Upper lobe of left lung (tissue), 6 donors: ENCODE data around the gene PLCB2. TPM values are rescaled to one million over a fixed set of nuclear protein-coding genes. Genes with fewer than 3 reads are reported as not detected.
A peak's percentile ranks its signal among the peaks of the same experiment; 100 is the strongest.

ENCODE experiments used
- ATAC-seq, 2 donors: fragments of 200-7000 bp; cut with Tn5 transposase; one replicate each; pipeline ENCODE4 v1.9.1; 2022; ENCODE audit warnings: mild to moderate bottlenecking in 2 of 2, moderate library complexity in 2 of 2; ENCODE audit not compliant: low FRiP score in 2 of 2
- DNase-seq, 2 donors: peaks; one replicate each; pipeline ENCODE4 v3.0.0-alpha.2; 2019 to 2020
- H3K27ac ChIP-seq, 4 donors: fragments of 200-600 bp; sonication (generic); one replicate each; pipeline ENCODE4 v1.5.1; 2016 to 2019
- H3K27me3 ChIP-seq, 4 donors: fragments of 200-600 bp; sonication (generic); one replicate each; pipeline ENCODE4 v1.5.1; 2017 to 2019
- H3K36me3 ChIP-seq, 4 donors: fragments of 200-600 bp; sonication (generic); one replicate each; pipeline ENCODE4 v1.5.1; 2016 to 2019
- H3K4me1 ChIP-seq, 4 donors: fragments of 200-600 bp; sonication (generic); one replicate each; pipeline ENCODE4 v1.5.1; 2018 to 2019
- H3K4me3 ChIP-seq, 4 donors: fragments of 200-600 bp; sonication (generic); one replicate each; pipeline ENCODE4 v1.5.1; 2017 to 2019; ENCODE audit warnings: mild to moderate bottlenecking in 2 of 4, moderate library complexity in 1 of 4
- H3K9me3 ChIP-seq, 4 donors: fragments of 200-600 bp; sonication (generic); one replicate each; pipeline ENCODE4 v1.5.1; 2018 to 2019
- EP300 ChIP-seq, 4 donors: sonication (generic); formaldehyde crosslinking; IDR thresholded peaks; one replicate each; pipeline ENCODE4 v1.5.1; 2017; ENCODE audit warnings: antibody characterized with exemption in 4 of 4, control low read depth in 2 of 4
- POLR2A ChIP-seq, 4 donors: fragments of 450-650 bp; IDR thresholded peaks; one replicate each; pipeline ENCODE4 v1.5.1; 2016 to 2017; ENCODE audit warnings: antibody characterized with exemption in 4 of 4, mild to moderate bottlenecking in 2 of 4
- POLR2AphosphoS5 ChIP-seq, 2 donors: sonication (generic); formaldehyde crosslinking; IDR thresholded peaks; one replicate each; pipeline ENCODE4 v1.5.1; 2017; ENCODE audit warnings: antibody characterized with exemption in 2 of 2
- WGBS, 2 donors: methylation state at CpG; one replicate each; pipeline ENCODE4 v1.1.5; 2017 to 2018; 5-methylcytosine and 5-hydroxymethylcytosine counted together
- total RNA-seq, 6 donors: library from RNA; depleted of rRNA in 4 of 6; stranded (reverse); fragments of >200 nt in 4 of 6; gene quantifications; one replicate each; pipeline versions ENCODE4 v1.1.0 to v1.2.1, GENCODE V29; 2016 to 2021
- TF ChIP-seq, protein P1 (sequence below), 6 experiments: fragments of 450-650 bp in 4 of 6; fragments of 200-600 bp in 2 of 6; sonication (generic) in 2 of 6; IDR thresholded peaks; one replicate each; pipeline ENCODE4 v1.5.1; 2016 to 2019; ENCODE audit warnings: antibody characterized with exemption in 6 of 6
- donor health status: DM: no; HTN: no; CAD: no; lungs with moderate emphysema.
- donor health status: DM: no; HTN: yes; CAD: no; lungs with severe emphysema.

The PLCB2 gene
- total RNA-seq, 6 donors from 2014 or later, result 26.9 to 170 (median 85.7) TPM

- Histone ChIP-seq H3K27ac (peak overlapping the region in 3 of 4 donors; percentile 93 to 95 (median 93)), H3K27me3 (no peaks in the 10 kb centered on the region), H3K4me1 (peaks cover 63 to 98% (median 69%) of the 10 kb centered on the region in 4 donors), H3K4me3 (no peak overlapping the region), H3K9me3 (no peaks in the 10 kb centered on the region), H3K36me3 (peaks cover 0 to 22% (median 5%) of the 10 kb centered on the region in 4 donors)
- WGBS, 2 donors, result 66 to 72% methylated on average over 8 of the region's 8 CpGs
- ATAC-seq, result no peak
- DNase-seq, result no peak
- TF ChIP-seq POLR2AphosphoS5 (IDR thresholded peaks at IDR 0.05) (no peak), POLR2A (IDR thresholded peaks at IDR 0.05) (no peak), EP300 (IDR thresholded peaks at IDR 0.05) (no peak)
- TF ChIP-seq, protein P1, sequence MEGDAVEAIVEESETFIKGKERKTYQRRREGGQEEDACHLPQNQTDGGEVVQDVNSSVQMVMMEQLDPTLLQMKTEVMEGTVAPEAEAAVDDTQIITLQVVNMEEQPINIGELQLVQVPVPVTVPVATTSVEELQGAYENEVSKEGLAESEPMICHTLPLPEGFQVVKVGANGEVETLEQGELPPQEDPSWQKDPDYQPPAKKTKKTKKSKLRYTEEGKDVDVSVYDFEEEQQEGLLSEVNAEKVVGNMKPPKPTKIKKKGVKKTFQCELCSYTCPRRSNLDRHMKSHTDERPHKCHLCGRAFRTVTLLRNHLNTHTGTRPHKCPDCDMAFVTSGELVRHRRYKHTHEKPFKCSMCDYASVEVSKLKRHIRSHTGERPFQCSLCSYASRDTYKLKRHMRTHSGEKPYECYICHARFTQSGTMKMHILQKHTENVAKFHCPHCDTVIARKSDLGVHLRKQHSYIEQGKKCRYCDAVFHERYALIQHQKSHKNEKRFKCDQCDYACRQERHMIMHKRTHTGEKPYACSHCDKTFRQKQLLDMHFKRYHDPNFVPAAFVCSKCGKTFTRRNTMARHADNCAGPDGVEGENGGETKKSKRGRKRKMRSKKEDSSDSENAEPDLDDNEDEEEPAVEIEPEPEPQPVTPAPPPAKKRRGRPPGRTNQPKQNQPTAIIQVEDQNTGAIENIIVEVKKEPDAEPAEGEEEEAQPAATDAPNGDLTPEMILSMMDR (IDR thresholded peaks at IDR 0.05), result no peak
These were observed 24.5 kb upstream of the PLCB2 start for GRCh38 chr15:40332113-40332781.

DNA sequence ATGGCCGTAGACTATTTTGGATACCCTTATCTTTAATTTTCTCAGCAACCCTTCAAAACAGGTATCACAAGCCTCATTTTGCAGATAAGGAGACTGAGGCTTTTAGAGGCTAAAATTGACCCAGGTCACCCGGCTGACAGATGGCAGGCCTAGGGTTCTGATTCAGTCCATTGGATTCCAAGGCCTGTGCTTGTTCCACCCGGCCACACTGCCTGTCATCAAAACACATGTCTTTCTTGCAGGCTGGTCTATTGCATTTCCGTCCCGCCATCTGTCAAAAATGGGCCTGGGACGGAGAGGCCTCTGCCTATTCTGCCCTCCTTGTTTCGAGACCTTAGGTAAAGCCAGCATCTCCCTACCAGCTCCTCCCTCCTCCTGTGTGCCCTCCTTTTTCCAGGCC lies 23.9 kb upstream of the PLCB2 start:
- whole genome bisulfite sequencing, 2 donors, result 96% methylated on average over 7 of the region's 7 CpGs
- no peaks in the 10 kb centered on the region for H3K9me3 ChIP-seq
- H3K27me3 ChIP-seq, result no peaks in the 10 kb centered on the region
- H3K4me3 ChIP-seq, result no peak overlapping the region
- peaks cover 0 to 16% (median 5%) of the 10 kb centered on the region in 4 donors for H3K36me3 ChIP-seq
- TF ChIP-seq, protein P1 (IDR thresholded peaks at IDR 0.05), result no peak
- no peak for TF ChIP-seq POLR2A (IDR thresholded peaks at IDR 0.05)
- no peak for TF ChIP-seq POLR2AphosphoS5 (IDR thresholded peaks at IDR 0.05)
- TF ChIP-seq EP300 (IDR thresholded peaks at IDR 0.05), result no peak
- peak overlapping the region in 3 of 4 donors; percentile 26 to 95 (median 93) for H3K27ac ChIP-seq
- H3K4me1 ChIP-seq, result peaks cover 60 to 96% (median 65%) of the 10 kb centered on the region in 4 donors
- no peak for DNase-seq
- ATAC-seq, result no peak

GRCh38 chr15:40331026-40331425 lies 23.3 kb upstream of the PLCB2 start:
- ATAC-seq (no peak), DNase-seq (no peak)
- TF ChIP-seq POLR2A (IDR thresholded peaks at IDR 0.05) (no peak), EP300 (IDR thresholded peaks at IDR 0.05) (no peak), POLR2AphosphoS5 (IDR thresholded peaks at IDR 0.05) (no peak)
- TF ChIP-seq, protein P1 (IDR thresholded peaks at IDR 0.05), result no peak
- Histone ChIP-seq H3K4me1 (peaks cover 54 to 95% (median 63%) of the 10 kb centered on the region in 4 donors), H3K27me3 (no peaks in the 10 kb centered on the region), H3K36me3 (peaks cover 0 to 9% (median 3%) of the 10 kb centered on the region in 4 donors), H3K9me3 (no peaks in the 10 kb centered on the region), H3K27ac (peak overlapping the region; percentile 26 to 67 (median 47)), H3K4me3 (no peak overlapping the region)
- WGBS, 2 donors, result 88 to 93% methylated on average over 7 of the region's 7 CpGs

DNA sequence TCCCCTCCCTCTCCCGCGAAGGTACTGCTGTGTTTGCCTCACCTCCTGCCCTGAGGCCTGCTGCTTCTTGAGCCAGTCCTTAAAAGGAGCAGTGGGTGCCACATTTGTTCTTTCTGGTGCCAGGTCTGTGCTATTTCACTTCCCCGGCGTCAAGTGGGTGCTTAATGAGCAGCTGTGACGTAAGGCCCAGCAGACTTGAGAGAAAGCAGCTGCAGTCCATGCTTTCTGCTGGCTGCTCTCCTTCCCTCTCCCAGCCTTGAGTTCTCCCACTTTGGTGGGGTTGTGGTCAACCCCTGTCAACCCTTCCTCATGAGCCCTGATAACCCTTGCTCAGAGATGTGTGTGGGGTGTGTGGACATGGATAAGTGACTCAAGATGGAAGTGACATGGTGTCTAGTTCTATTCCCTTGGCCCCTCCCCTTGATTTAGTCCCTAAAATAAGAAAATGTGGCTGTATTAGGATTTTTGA lies 22.7 kb upstream of the PLCB2 start:
- peak overlapping the region; percentile 26 to 67 (median 47) for H3K27ac ChIP-seq

More for the DNA sequence above, 22.7 kb upstream of the PLCB2 start:
- TF ChIP-seq, protein P1 (IDR thresholded peaks at IDR 0.05), result no peak
- TF ChIP-seq POLR2AphosphoS5 (IDR thresholded peaks at IDR 0.05), result peak; percentile 50 to 75
- TF ChIP-seq POLR2A (IDR thresholded peaks at IDR 0.05), result peak in 1 of 4 donors; percentile 60
- TF ChIP-seq EP300 (IDR thresholded peaks at IDR 0.05), result peak in 1 of 4 donors; percentile 26
- ATAC-seq, result peak; percentile 37 to 84
- no peaks in the 10 kb centered on the region for H3K27me3 ChIP-seq
- peak in 1 of 2 donors; percentile 96 for DNase-seq
- H3K4me1 ChIP-seq, result peaks cover 54 to 95% (median 62%) of the 10 kb centered on the region in 4 donors
- H3K9me3 ChIP-seq, result no peaks in the 10 kb centered on the region
- 34 to 70% methylated on average over 5 of the region's 5 CpGs for WGBS, 2 donors
- H3K36me3 ChIP-seq, result peaks cover 0 to 6% (median 2%) of the 10 kb centered on the region in 4 donors
- H3K4me3 ChIP-seq, result no peak overlapping the region
